GM18870 (cell line): Measurements from ENCODE around the gene PIGBOS1.
A peak's percentile ranks its signal among the peaks of the same experiment; 100 is the strongest.
"Not testable (repeated sequence)": the region's sequence is repeated elsewhere in the genome, so short reads cannot be mapped to it uniquely, and the experiment has no call there.

Source experiments
- ATAC-seq: cut with Tn5 transposase; IDR thresholded peaks from one replicate; pipeline ENCODE4 v1.9.1; 2021; ENCODE audit warnings: moderate library complexity; ENCODE audit not compliant: unreplicated experiment

PIGBOS1 gene

GRCh38 chr15:55302801-55303200, 16.1 kb downstream of the PIGBOS1 start:
- ATAC-seq: not testable (repeated sequence)

GRCh38 chr15:55297315-55297714, 21.6 kb downstream of the PIGBOS1 start:
- no peak for ATAC-seq

- ATAC-seq: peak; percentile 62
Observed at GRCh38 chr15:55290528-55291057, 28.3 kb downstream of the PIGBOS1 start.

GRCh38 chr15:55289746-55290527, 29.0 kb downstream of the PIGBOS1 start, which contains the start of gene RAB27A:
Gene RAB27A, minus strand, starts transcription at chr15:55289813. Its CDS starts 54,879 bp downstream, at chr15:55234934.
- ATAC-seq: peak; percentile 44

GRCh38 chr15:55289011-55289745, 29.7 kb downstream of the PIGBOS1 start:
- ATAC-seq: peak; percentile 26

- no peak for ATAC-seq
Observed at GRCh38 chr15:55288006-55288717, 30.8 kb downstream of the PIGBOS1 start.

GRCh38 chr15:55286442-55287189, 32.3 kb downstream of the PIGBOS1 start:
- ATAC-seq: not testable (repeated sequence)

GRCh38 chr15:55284426-55284825, 34.5 kb downstream of the PIGBOS1 start:
- ATAC-seq: no peak

- ATAC-seq: no peak
Observed at GRCh38 chr15:55283379-55284147, 35.4 kb downstream of the PIGBOS1 start.

GRCh38 chr15:55282284-55282833, 36.6 kb downstream of the PIGBOS1 start:
- ATAC-seq: no peak

GRCh38 chr15:55281517-55282228, 37.2 kb downstream of the PIGBOS1 start:
- ATAC-seq: no peak

GRCh38 chr15:55280589-55280988, 38.3 kb downstream of the PIGBOS1 start:
- ATAC-seq: not testable (repeated sequence)

GRCh38 chr15:55279746-55280351, 39.1 kb downstream of the PIGBOS1 start:
- ATAC-seq: peak; percentile 84

- no peak for ATAC-seq
Observed at GRCh38 chr15:55279100-55279745, 39.7 kb downstream of the PIGBOS1 start.

- ATAC-seq: no peak
Observed at GRCh38 chr15:55277715-55278114, 41.2 kb downstream of the PIGBOS1 start.

- ATAC-seq: peak; percentile 54
Observed at GRCh38 chr15:55277116-55277564, 41.8 kb downstream of the PIGBOS1 start.

GRCh38 chr15:55276324-55276723, 42.6 kb downstream of the PIGBOS1 start:
- no peak for ATAC-seq

- ATAC-seq: no peak
Observed at GRCh38 chr15:55270291-55270690, 48.6 kb downstream of the PIGBOS1 start.
